ENCODE results near the gene PPM1K. TPM values are rescaled to one million over a fixed set of nuclear protein-coding genes. Genes with fewer than 3 reads are reported as not detected.
A peak's percentile ranks its signal among the peaks of the same experiment; 100 is the strongest.

PPM1K gene
- total and polyA plus RNA-seq, 8 donors = 4.4 to 21.7 (median 13.2) TPM

GRCh38 chr4:88277711-88278225 lies 6.6 kb downstream of the PPM1K start:
- Histone ChIP-seq H3K9me3 (no peaks in the 10 kb centered on the region), H3K4me1 (peaks cover 0 to 40% (median 23%) of the 10 kb centered on the region in 3 donors), H3K27ac (no peak overlapping the region), H3K4me3 (no peak overlapping the region), H3K27me3 (no peaks in the 10 kb centered on the region), H3K36me3 (no peaks in the 10 kb centered on the region)
- TF ChIP-seq CTCF (IDR thresholded peaks at IDR 0.05) = no peak
- no peak for DNase-seq
- WGBS, 2 donors = 83 to 87% methylated on average over 3 of the region's 3 CpGs
- intact Hi-C loops (cut with DNase I) = no loop called here
- FAIRE-seq = no peak
- no peak for ATAC-seq

- FAIRE-seq = no peak
Measured at GRCh38 chr4:88276952-88277710, 7.2 kb downstream of the PPM1K start.

GRCh38 chr4:88275949-88276515 lies 8.3 kb downstream of the PPM1K start:
- no peak for DNase-seq
- Histone ChIP-seq H3K9me3 (no peaks in the 10 kb centered on the region), H3K27me3 (no peaks in the 10 kb centered on the region), H3K4me3 (no peak overlapping the region), H3K36me3 (no peaks in the 10 kb centered on the region), H3K27ac (no peak overlapping the region), H3K4me1 (peaks cover 0 to 24% (median 13%) of the 10 kb centered on the region in 3 donors)
- peak in 1 of 4 donors; percentile 40 for ATAC-seq
- no peak for FAIRE-seq
- no peak for TF ChIP-seq CTCF (IDR thresholded peaks at IDR 0.05)
- intact Hi-C loops (cut with DNase I) = no loop called here
- WGBS, 2 donors = 48 to 57% methylated on average over 4 of the region's 4 CpGs

More at GRCh38 chr4:88276952-88277710, 7.2 kb downstream of the PPM1K start:
- H3K9me3 ChIP-seq = no peaks in the 10 kb centered on the region
- intact Hi-C loops (cut with DNase I) = no loop called here
- no peak for DNase-seq
- H3K27ac ChIP-seq = no peak overlapping the region
- no peak for TF ChIP-seq CTCF (IDR thresholded peaks at IDR 0.05)
- peaks cover 0 to 34% (median 23%) of the 10 kb centered on the region in 3 donors for H3K4me1 ChIP-seq
- no peak overlapping the region for H3K4me3 ChIP-seq
- no peaks in the 10 kb centered on the region for H3K27me3 ChIP-seq
- WGBS, 2 donors = 66 to 81% methylated on average over 8 of the region's 8 CpGs
- no peaks in the 10 kb centered on the region for H3K36me3 ChIP-seq
- ATAC-seq = peak in 1 of 4 donors; percentile 36

GRCh38 chr4:88275516-88275915 lies 8.8 kb downstream of the PPM1K start:
- FAIRE-seq = no peak
- H3K27ac ChIP-seq = no peak overlapping the region

More at GRCh38 chr4:88275516-88275915, 8.8 kb downstream of the PPM1K start:
- 24 to 29% methylated on average over 1 of the region's 1 CpG for WGBS, 2 donors
- H3K9me3 ChIP-seq = no peaks in the 10 kb centered on the region
- ATAC-seq (peak in 3 of 4 donors; percentile 65 to 73 (median 68)), DNase-seq (no peak)
- peaks cover 0 to 18% (median 13%) of the 10 kb centered on the region in 3 donors for H3K4me1 ChIP-seq
- no peaks in the 10 kb centered on the region for H3K36me3 ChIP-seq
- intact Hi-C loops (cut with DNase I) = no loop called here
- no peaks in the 10 kb centered on the region for H3K27me3 ChIP-seq
- no peak for TF ChIP-seq CTCF (IDR thresholded peaks at IDR 0.05)
- no peak overlapping the region for H3K4me3 ChIP-seq
